Measurements from ENCODE around the gene PTK7.

Gene PTK7

DNA sequence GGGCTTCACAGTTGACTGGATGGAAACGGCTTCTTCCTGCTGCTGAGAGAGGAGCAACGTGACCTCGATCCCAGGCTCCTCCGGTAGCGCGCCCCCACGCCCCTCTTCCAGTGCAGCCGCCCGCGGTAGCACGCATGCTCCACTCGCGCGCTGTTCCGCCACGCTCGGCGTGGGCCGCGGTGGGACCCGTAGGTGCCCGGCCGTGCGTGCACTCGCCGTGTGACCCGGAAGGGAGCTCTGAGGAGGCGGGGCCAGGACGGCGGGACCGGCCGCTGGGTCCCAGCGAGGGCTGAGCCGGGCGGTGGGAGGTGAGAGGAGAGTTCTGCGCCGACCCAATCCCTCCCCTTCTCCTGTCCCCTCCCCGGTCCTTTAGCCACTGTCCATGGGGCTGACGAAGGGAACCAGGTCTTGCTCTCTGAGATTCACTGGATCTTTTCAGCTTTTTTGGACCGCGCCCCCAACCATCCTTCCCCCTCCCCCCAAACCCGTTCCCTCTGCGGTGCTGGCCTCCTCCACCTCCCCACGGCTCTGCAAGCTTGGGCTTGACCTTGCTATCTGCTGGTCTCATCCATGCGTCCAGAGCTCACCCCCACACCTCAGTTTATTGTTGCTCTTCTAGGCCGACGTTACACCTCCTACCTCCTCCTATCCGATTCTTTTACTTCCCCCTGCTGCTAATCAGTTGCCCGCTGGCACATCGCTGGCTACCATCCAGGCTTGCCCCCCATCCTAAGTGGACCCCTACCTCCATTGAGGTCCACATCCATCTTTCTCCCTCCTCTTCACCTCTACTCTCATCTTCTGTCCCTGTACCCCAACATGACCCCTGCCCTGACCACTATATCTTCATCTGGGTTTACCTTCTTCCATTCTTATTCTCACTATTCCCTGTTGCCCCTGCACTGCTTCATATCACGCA, 106.1 kb downstream of the PTK7 start, which contains the start of gene CUL9:
Gene CUL9 (plus strand): TSS at position 255 of the 919 bp plus-strand sequence. CDS start 2,115 bp downstream, outside the sequence.
- Histone ChIP-seq H3K4me3 (ENCODE audit: low read depth, low read length) (peak within 1 kb of the TSS; percentile 90), H3K36me3 (ENCODE audit: control insufficient read depth, insufficient read depth, low read length) (no peaks in the 10 kb centered on the region), H3K9ac (peak within 1 kb of the TSS; percentile 16), H3K4me2 (ENCODE audit: low read length) (peak within 1 kb of the TSS; percentile 96), H2AFZ (peak within 1 kb of the TSS; percentile 78), H3K9me3 (ENCODE audit: control insufficient read depth, low read length) (no peaks in the 10 kb centered on the region), H3K4me1 (peaks cover 6% of the 10 kb centered on the region), H3K79me2 (peaks cover 2% of the 10 kb centered on the region), H3K27me3 (ENCODE audit: control insufficient read depth, insufficient read depth, low read length) (no peaks in the 10 kb centered on the region), H3K27ac (peak within 1 kb of the TSS; percentile 51)
- TF ChIP-seq, protein P1, sequence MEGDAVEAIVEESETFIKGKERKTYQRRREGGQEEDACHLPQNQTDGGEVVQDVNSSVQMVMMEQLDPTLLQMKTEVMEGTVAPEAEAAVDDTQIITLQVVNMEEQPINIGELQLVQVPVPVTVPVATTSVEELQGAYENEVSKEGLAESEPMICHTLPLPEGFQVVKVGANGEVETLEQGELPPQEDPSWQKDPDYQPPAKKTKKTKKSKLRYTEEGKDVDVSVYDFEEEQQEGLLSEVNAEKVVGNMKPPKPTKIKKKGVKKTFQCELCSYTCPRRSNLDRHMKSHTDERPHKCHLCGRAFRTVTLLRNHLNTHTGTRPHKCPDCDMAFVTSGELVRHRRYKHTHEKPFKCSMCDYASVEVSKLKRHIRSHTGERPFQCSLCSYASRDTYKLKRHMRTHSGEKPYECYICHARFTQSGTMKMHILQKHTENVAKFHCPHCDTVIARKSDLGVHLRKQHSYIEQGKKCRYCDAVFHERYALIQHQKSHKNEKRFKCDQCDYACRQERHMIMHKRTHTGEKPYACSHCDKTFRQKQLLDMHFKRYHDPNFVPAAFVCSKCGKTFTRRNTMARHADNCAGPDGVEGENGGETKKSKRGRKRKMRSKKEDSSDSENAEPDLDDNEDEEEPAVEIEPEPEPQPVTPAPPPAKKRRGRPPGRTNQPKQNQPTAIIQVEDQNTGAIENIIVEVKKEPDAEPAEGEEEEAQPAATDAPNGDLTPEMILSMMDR (IDR thresholded peaks at IDR 0.05), result no peak

DNA sequence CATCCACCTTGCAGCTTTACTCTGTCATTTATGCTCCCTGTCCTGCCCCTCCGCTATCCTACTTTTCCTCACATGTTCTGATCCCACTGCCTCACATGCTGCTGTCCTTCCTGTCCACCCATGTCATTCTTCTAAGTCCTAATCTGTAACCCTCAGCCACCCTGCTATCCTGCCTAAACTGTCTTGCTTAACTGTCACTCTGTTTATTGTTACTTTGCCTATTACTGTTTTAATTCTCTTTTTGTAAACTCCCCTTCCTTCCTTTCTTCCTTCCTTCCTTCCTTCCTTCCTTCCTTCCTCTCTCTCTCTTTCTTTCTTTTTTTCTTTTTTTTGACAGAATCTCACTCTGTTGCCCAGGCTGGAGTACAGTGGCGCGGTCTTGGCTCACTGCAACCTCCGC, 107.3 kb downstream of the PTK7 start:
- no peaks in the 10 kb centered on the region for H3K36me3 ChIP-seq (ENCODE audit: control insufficient read depth, insufficient read depth, low read length)
- no peak overlapping the region for H3K4me3 ChIP-seq (ENCODE audit: low read depth, low read length)
- H3K4me1 ChIP-seq, result peaks cover 6% of the 10 kb centered on the region
- H3K9ac ChIP-seq, result no peak overlapping the region
- H3K4me2 ChIP-seq (ENCODE audit: low read length), result no peak overlapping the region
- no peak overlapping the region for H2AFZ ChIP-seq
- H3K27ac ChIP-seq, result no peak overlapping the region
- H3K9me3 ChIP-seq (ENCODE audit: control insufficient read depth, low read length), result no peaks in the 10 kb centered on the region
- no peaks in the 10 kb centered on the region for H3K27me3 ChIP-seq (ENCODE audit: control insufficient read depth, insufficient read depth, low read length)
- H3K79me2 ChIP-seq, result peaks cover 2% of the 10 kb centered on the region
- TF ChIP-seq, protein P1 (IDR thresholded peaks at IDR 0.05), result no peak

DNA sequence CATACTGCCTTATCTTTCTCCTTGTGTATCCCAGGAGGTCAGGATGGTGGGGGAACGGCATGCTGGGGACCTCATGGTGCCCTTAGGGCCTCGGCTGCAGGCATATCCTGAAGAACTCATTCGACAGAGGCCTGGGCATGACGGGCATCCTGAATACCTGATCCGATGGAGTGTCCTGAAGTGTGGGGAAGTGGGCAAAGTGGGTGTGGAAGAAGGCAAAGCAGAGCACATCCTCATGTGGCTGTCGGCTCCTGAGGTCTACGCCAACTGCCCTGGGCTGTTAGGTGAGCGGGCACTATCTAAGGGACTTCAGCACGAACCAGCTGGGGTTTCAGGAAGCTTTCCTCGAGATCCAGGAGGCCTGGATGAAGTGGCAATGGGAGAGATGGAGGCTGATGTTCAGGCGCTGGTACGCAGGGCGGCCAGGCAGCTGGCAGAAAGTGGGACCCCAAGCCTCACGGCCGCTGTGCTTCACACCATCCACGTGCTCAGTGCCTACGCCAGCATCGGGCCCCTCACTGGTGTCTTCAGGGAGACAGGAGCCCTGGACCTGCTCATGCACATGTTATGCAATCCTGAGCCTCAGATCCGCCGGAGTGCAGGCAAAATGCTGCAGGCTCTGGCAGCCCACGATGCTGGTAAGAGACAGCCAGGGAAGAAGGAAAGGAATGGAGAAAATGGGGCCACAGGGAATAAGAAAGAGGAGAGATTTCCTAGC, 108.3 kb downstream of the PTK7 start:
- TF ChIP-seq, protein P1 (IDR thresholded peaks at IDR 0.05), result no peak
- H3K4me1 ChIP-seq, result peaks cover 6% of the 10 kb centered on the region
- H3K79me2 ChIP-seq, result no peaks in the 10 kb centered on the region
- H3K4me3 ChIP-seq (ENCODE audit: low read depth, low read length), result no peak overlapping the region
- no peak overlapping the region for H3K4me2 ChIP-seq (ENCODE audit: low read length)
- H3K9ac ChIP-seq, result no peak overlapping the region
- H3K36me3 ChIP-seq (ENCODE audit: control insufficient read depth, insufficient read depth, low read length), result no peaks in the 10 kb centered on the region
- no peak overlapping the region for H2AFZ ChIP-seq
- no peaks in the 10 kb centered on the region for H3K27me3 ChIP-seq (ENCODE audit: control insufficient read depth, insufficient read depth, low read length)
- H3K9me3 ChIP-seq (ENCODE audit: control insufficient read depth, low read length), result no peaks in the 10 kb centered on the region
- no peak overlapping the region for H3K27ac ChIP-seq

DNA sequence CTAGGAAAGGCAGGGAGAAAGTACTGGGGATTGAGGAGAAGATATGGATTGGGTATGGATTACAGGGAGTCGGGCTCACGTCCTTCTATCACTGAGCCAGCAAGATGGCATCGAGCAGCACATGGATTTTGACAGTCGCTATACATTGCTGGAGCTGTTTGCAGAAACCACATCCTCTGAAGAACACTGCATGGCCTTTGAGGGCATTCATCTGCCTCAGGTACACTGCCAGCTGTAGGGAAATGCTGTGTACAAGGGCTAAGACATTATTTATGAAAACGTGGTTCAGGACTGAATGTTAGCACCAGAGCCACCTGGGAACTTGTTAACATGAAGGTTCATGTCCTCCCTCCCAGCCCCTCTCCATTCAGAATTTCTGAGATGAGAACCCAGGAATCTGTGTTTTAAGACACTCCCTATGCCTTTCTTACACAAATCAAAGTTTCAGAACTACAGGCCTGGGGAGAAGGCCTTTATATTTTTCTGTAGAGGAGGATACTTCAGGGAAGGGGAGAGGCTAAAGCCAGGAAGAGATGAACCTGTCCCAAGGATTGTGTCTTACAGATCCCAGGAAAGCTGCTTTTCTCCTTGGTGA, 109.4 kb downstream of the PTK7 start:
- Histone ChIP-seq H3K27me3 (ENCODE audit: control insufficient read depth, insufficient read depth, low read length) (no peaks in the 10 kb centered on the region), H2AFZ (no peak overlapping the region), H3K4me3 (ENCODE audit: low read depth, low read length) (no peak overlapping the region), H3K36me3 (ENCODE audit: control insufficient read depth, insufficient read depth, low read length) (no peaks in the 10 kb centered on the region), H3K4me2 (ENCODE audit: low read length) (no peak overlapping the region), H3K9ac (no peak overlapping the region), H3K9me3 (ENCODE audit: control insufficient read depth, low read length) (no peaks in the 10 kb centered on the region), H3K79me2 (no peaks in the 10 kb centered on the region), H3K4me1 (peaks cover 6% of the 10 kb centered on the region), H3K27ac (no peak overlapping the region)
- TF ChIP-seq, protein P1 (IDR thresholded peaks at IDR 0.05), result no peak

Measured in parathyroid adenoma (tissue), 2 donors.